HepG2 (cell line): ENCODE results near the gene APRT. TPM values are rescaled to one million over a fixed set of nuclear protein-coding genes. Genes with fewer than 3 reads are reported as not detected.

Experiments used
- AGO1 ChIP-seq: fragments of 200-400 bp; formaldehyde crosslinking; IDR thresholded peaks from 2 replicates; pipeline ENCODE4 v1.6.1; 2017; ENCODE audit warnings: mild to moderate bottlenecking, low read depth, low read length, moderate library complexity; ENCODE audit not compliant: poor library complexity, severe bottlenecking
- ARNTL ChIP-seq: sonication (generic); formaldehyde crosslinking; IDR thresholded peaks from 2 replicates; pipeline ENCODE4 v1.4.0; 2020; ENCODE audit warnings: mild to moderate bottlenecking, missing genetic modification reagents
- BCL3 ChIP-seq: sonication (generic); formaldehyde crosslinking; IDR thresholded peaks from 2 replicates; pipeline ENCODE4 v1.5.1; 2020; ENCODE audit warnings: mild to moderate bottlenecking, missing genetic modification reagents, moderate library complexity
- BRD4 ChIP-seq: sonication (generic); formaldehyde crosslinking; IDR thresholded peaks from 2 replicates; pipeline ENCODE4 v1.4.0; 2020; ENCODE audit warnings: missing genetic modification reagents
- DZIP1 ChIP-seq: sonication (generic); formaldehyde crosslinking; IDR thresholded peaks from 2 replicates; pipeline ENCODE4 v1.5.0; 2020; ENCODE audit warnings: mild to moderate bottlenecking, missing genetic modification reagents
- KDM2A ChIP-seq: sonication (generic); formaldehyde crosslinking; IDR thresholded peaks from 2 replicates; pipeline ENCODE4 v1.4.0; 2020; ENCODE audit warnings: low read depth, missing genetic modification reagents, borderline replicate concordance
- MYC ChIP-seq: sonication (generic); formaldehyde crosslinking; IDR thresholded peaks from 2 replicates; pipeline ENCODE4 v1.9.0; 2021; ENCODE audit warnings: missing genetic modification reagents, borderline replicate concordance
- PAF1 ChIP-seq: IDR thresholded peaks from 2 replicates; pipeline ENCODE4 v1.6.1; 2016; ENCODE audit warnings: missing genetic modification reagents, missing compliant biosample characterization
- POLR2A ChIP-seq, 2 experiments: IDR thresholded peaks; 2 replicates each; pipeline ENCODE4 v1.6.1; 2011; ENCODE audit warnings: low read depth in 2 of 2, low read length in 2 of 2, mild to moderate bottlenecking in 1 of 2, moderate library complexity in 1 of 2; ENCODE audit not compliant: insufficient read depth in 1 of 2
- POLR2AphosphoS2 ChIP-seq: IDR thresholded peaks from 2 replicates; pipeline ENCODE4 v1.6.1; 2011; ENCODE audit warnings: low read depth, low read length, improper control_type of control experiment
- SIN3A ChIP-seq: IDR thresholded peaks from 2 replicates; pipeline ENCODE4 v1.6.1; 2011; ENCODE audit warnings: low read depth, mild to moderate bottlenecking, control low read depth, low read length, borderline replicate concordance
- TAF1 ChIP-seq: sonication (generic); formaldehyde crosslinking; IDR thresholded peaks from 2 replicates; pipeline ENCODE4 v1.4.0; 2020; ENCODE audit warnings: missing genetic modification reagents
- ZBTB42 ChIP-seq: sonication (generic); formaldehyde crosslinking; IDR thresholded peaks from 2 replicates; pipeline ENCODE4 v1.5.0; 2020; ENCODE audit warnings: mild to moderate bottlenecking, missing genetic modification reagents
- ZGPAT ChIP-seq: IDR thresholded peaks from 2 replicates; pipeline ENCODE4 v1.6.1; 2016; ENCODE audit warnings: mild to moderate bottlenecking
- ZNF136 ChIP-seq: sonication (generic); formaldehyde crosslinking; IDR thresholded peaks from 2 replicates; pipeline ENCODE4 v1.8.1; 2022; ENCODE audit warnings: low read depth, mild to moderate bottlenecking, moderate library complexity, missing genetic modification reagents
- ZNF224 ChIP-seq: sonication (generic); formaldehyde crosslinking; IDR thresholded peaks from 2 replicates; pipeline ENCODE4 v1.5.0; 2020; ENCODE audit warnings: mild to moderate bottlenecking, missing genetic modification reagents
- ZNF274 ChIP-seq: sonication (generic); formaldehyde crosslinking; IDR thresholded peaks from 2 replicates; pipeline ENCODE4 v1.5.1; 2020; ENCODE audit warnings: mild to moderate bottlenecking, missing genetic modification reagents
- ZNF33B ChIP-seq: sonication (generic); formaldehyde crosslinking; IDR thresholded peaks from 2 replicates; pipeline ENCODE4 v1.5.1; 2020; ENCODE audit warnings: mild to moderate bottlenecking, missing genetic modification reagents
- ZNF44 ChIP-seq: sonication (generic); formaldehyde crosslinking; IDR thresholded peaks from 2 replicates; pipeline ENCODE4 v1.5.1; 2020; ENCODE audit warnings: mild to moderate bottlenecking, missing genetic modification reagents
- ZNF468 ChIP-seq: sonication (generic); formaldehyde crosslinking; IDR thresholded peaks from 2 replicates; pipeline ENCODE4 v1.8.0; 2022; ENCODE audit warnings: mild to moderate bottlenecking, moderate library complexity, missing genetic modification reagents
- ZNF501 ChIP-seq: sonication (generic); formaldehyde crosslinking; IDR thresholded peaks from 2 replicates; pipeline ENCODE4 v1.5.1; 2020; ENCODE audit warnings: mild to moderate bottlenecking, moderate library complexity, missing genetic modification reagents
- ZNF883 ChIP-seq: sonication (generic); formaldehyde crosslinking; IDR thresholded peaks from 2 replicates; pipeline ENCODE4 v1.5.1; 2020; ENCODE audit warnings: mild to moderate bottlenecking, missing genetic modification reagents; ENCODE audit errors: not compliant biosample characterization
- ZNF891 ChIP-seq: sonication (generic); formaldehyde crosslinking; IDR thresholded peaks from 2 replicates; pipeline ENCODE4 v1.5.0; 2020; ENCODE audit warnings: mild to moderate bottlenecking, missing genetic modification reagents
- ZSCAN21 ChIP-seq: sonication (generic); formaldehyde crosslinking; IDR thresholded peaks from 2 replicates; pipeline ENCODE4 v1.8.0; 2022; ENCODE audit warnings: mild to moderate bottlenecking, missing genetic modification reagents, moderate library complexity, borderline replicate concordance
- polyA plus RNA-seq, 8 experiments: library from polyadenylated mRNA; depleted of rRNA in 3 of 8; stranded (reverse) in 7 of 8; unstranded in 1 of 8; fragments of >200 nt; fragmentation: Illumina TruSeq in 4 of 8; extraction: Trizol in 4 of 8; gene quantifications; 2 replicates each; pipeline versions ENCODE4 v1.2.1 to v1.2.3, GENCODE V29; 2011 to 2016; ENCODE audit warnings: low read depth in 4 of 8, missing spikeins in 1 of 8, mixed read lengths in 1 of 8; ENCODE audit not compliant: insufficient read depth in 1 of 8
- total RNA-seq, 5 experiments: library from RNA; depleted of rRNA; stranded (reverse); fragments of >200 nt; fragmentation: Illumina TruSeq; extraction: Trizol; gene quantifications; 2 replicates each; pipeline ENCODE4 v1.2.3, GENCODE V29; 2016; ENCODE audit warnings: low read depth in 1 of 5

APRT gene
- total and polyA plus RNA-seq, 2 of the 13 experiments (the other 11 are each of a cell fraction or from before 2014, with no cell fraction given) = 155 to 242 TPM

GRCh38 chr16:88806491-88807111 lies 5.1 kb downstream of the APRT start (continued):
- TF ChIP-seq ARNTL (CRISPR knock-in tag) = no peak
- TF ChIP-seq ZNF44 (CRISPR knock-in tag) = 0 out of 2 replicates have a peak, but pooled peaks have one; percentile 64
- 0 out of 2 replicates have a peak, but pooled peaks have one; percentile 58 for TF ChIP-seq ZNF468 (CRISPR knock-in tag)
- TF ChIP-seq AGO1 = peak; percentile 94
- 0 out of 2 replicates have a peak, but pooled peaks have one; percentile 25 for TF ChIP-seq ZNF274 (CRISPR knock-in tag)
- TF ChIP-seq ZNF136 (CRISPR knock-in tag) = 0 out of 2 replicates have a peak, but pooled peaks have one; percentile 22
- TF ChIP-seq ZBTB42 (CRISPR knock-in tag) = no peak
- TF ChIP-seq ZNF883 (CRISPR knock-in tag) = peak; percentile 73
- no peak for TF ChIP-seq ZGPAT
- peak in 1 of 2 experiments; percentile 58; a peak in 2 of 4 replicates for TF ChIP-seq POLR2A (IDR thresholded peaks at IDR 0.05; ENCODE audit: insufficient read depth in 1 of 2, low read depth in 2 of 2, low read length in 2 of 2)
- TF ChIP-seq ZNF501 = 0 out of 2 replicates have a peak, but pooled peaks have one; percentile 22
- TF ChIP-seq SIN3A = no peak
- 0 out of 2 replicates have a peak, but pooled peaks have one; percentile 17 for TF ChIP-seq PAF1 (CRISPR knock-in tag)
- peak; percentile 13; the same call in 1 of the 2 replicates for TF ChIP-seq ZSCAN21 (CRISPR knock-in tag)
- 0 out of 2 replicates have a peak, but pooled peaks have one; percentile 26 for TF ChIP-seq DZIP1 (CRISPR knock-in tag)
- TF ChIP-seq BCL3 = 0 out of 2 replicates have a peak, but pooled peaks have one; percentile 43
- TF ChIP-seq BRD4 (CRISPR knock-in tag) = no peak
- TF ChIP-seq POLR2AphosphoS2 = 0 out of 2 replicates have a peak, but pooled peaks have one; percentile 25
- TF ChIP-seq TAF1 (CRISPR knock-in tag) = 0 out of 2 replicates have a peak, but pooled peaks have one; percentile 9
- 0 out of 2 replicates have a peak, but pooled peaks have one; percentile 25 for TF ChIP-seq ZNF33B
- TF ChIP-seq ZNF891 (CRISPR knock-in tag) = 0 out of 2 replicates have a peak, but pooled peaks have one; percentile 23
- peak; percentile 56; the same call in 1 of the 2 replicates for TF ChIP-seq KDM2A (CRISPR knock-in tag)
- TF ChIP-seq ZNF224 (CRISPR knock-in tag) = 0 out of 2 replicates have a peak, but pooled peaks have one; percentile 35
- no peak for TF ChIP-seq MYC (CRISPR knock-in tag)
